ENCODE measurements around the gene GPC5.

GPC5 gene

GRCh38 chr13:91804724-91805123 is 406.3 kb downstream of the GPC5 start:
- H3K4me3 ChIP-seq (ENCODE audit: low read depth, low read length): no peak overlapping the region
- H3K9ac ChIP-seq (ENCODE audit: low read length): no peak overlapping the region
- H3K27ac ChIP-seq (ENCODE audit: low read depth, low read length): no peak overlapping the region
- H3K36me3 ChIP-seq (ENCODE audit: control insufficient read depth, insufficient read depth, low read length): no peaks in the 10 kb centered on the region
- H3K9me3 ChIP-seq (ENCODE audit: control insufficient read depth, insufficient read depth, low read depth, low read length): no peaks in the 10 kb centered on the region
- no peaks in the 10 kb centered on the region for H3K4me1 ChIP-seq (ENCODE audit: control insufficient read depth, insufficient read depth, low read length)
- H3K27me3 ChIP-seq (ENCODE audit: control insufficient read depth, insufficient read depth, low read length): no peaks in the 10 kb centered on the region

GRCh38 chr13:91805605-91806004 is 407.2 kb downstream of the GPC5 start:
- Histone ChIP-seq H3K9me3 (ENCODE audit: control insufficient read depth, insufficient read depth, low read depth, low read length) (no peaks in the 10 kb centered on the region), H3K4me3 (ENCODE audit: low read depth, low read length) (no peak overlapping the region), H3K4me1 (ENCODE audit: control insufficient read depth, insufficient read depth, low read length) (0 out of 2 replicates have a peak, but pooled peaks cover 5% of the 10 kb centered on the region), H3K27me3 (ENCODE audit: control insufficient read depth, insufficient read depth, low read length) (no peaks in the 10 kb centered on the region), H3K9ac (ENCODE audit: low read length) (no peak overlapping the region), H3K36me3 (ENCODE audit: control insufficient read depth, insufficient read depth, low read length) (no peaks in the 10 kb centered on the region), H3K27ac (ENCODE audit: low read depth, low read length) (no peak overlapping the region)

GRCh38 chr13:91809161-91809560 is 410.7 kb downstream of the GPC5 start:
- peaks cover 11% of the 10 kb centered on the region; the same call in 1 of the 2 replicates for H3K4me1 ChIP-seq (ENCODE audit: control insufficient read depth, insufficient read depth, low read length)
- no peak overlapping the region for H3K4me3 ChIP-seq (ENCODE audit: low read depth, low read length)
- no peak overlapping the region for H3K27ac ChIP-seq (ENCODE audit: low read depth, low read length)
- H3K9me3 ChIP-seq (ENCODE audit: control insufficient read depth, insufficient read depth, low read depth, low read length): no peaks in the 10 kb centered on the region
- no peaks in the 10 kb centered on the region for H3K36me3 ChIP-seq (ENCODE audit: control insufficient read depth, insufficient read depth, low read length)
- H3K27me3 ChIP-seq (ENCODE audit: control insufficient read depth, insufficient read depth, low read length): no peaks in the 10 kb centered on the region
- no peak overlapping the region for H3K9ac ChIP-seq (ENCODE audit: low read length)

- Histone ChIP-seq H3K27me3 (ENCODE audit: control insufficient read depth, insufficient read depth, low read length) (no peaks in the 10 kb centered on the region), H3K9me3 (ENCODE audit: control insufficient read depth, insufficient read depth, low read depth, low read length) (no peaks in the 10 kb centered on the region), H3K9ac (ENCODE audit: low read length) (no peak overlapping the region), H3K4me3 (ENCODE audit: low read depth, low read length) (no peak overlapping the region), H3K27ac (ENCODE audit: low read depth, low read length) (no peak overlapping the region), H3K36me3 (ENCODE audit: control insufficient read depth, insufficient read depth, low read length) (no peaks in the 10 kb centered on the region), H3K4me1 (ENCODE audit: control insufficient read depth, insufficient read depth, low read length) (peaks cover 11% of the 10 kb centered on the region; the same call in 1 of the 2 replicates)
These were observed 414.8 kb downstream of the GPC5 start for GRCh38 chr13:91813253-91813652.

GRCh38 chr13:91816263-91816807 is 417.9 kb downstream of the GPC5 start:
- H3K27me3 ChIP-seq (ENCODE audit: control insufficient read depth, insufficient read depth, low read length): no peaks in the 10 kb centered on the region
- H3K4me1 ChIP-seq (ENCODE audit: control insufficient read depth, insufficient read depth, low read length): peaks cover 4% of the 10 kb centered on the region; the same call in 1 of the 2 replicates
- no peaks in the 10 kb centered on the region for H3K9me3 ChIP-seq (ENCODE audit: control insufficient read depth, insufficient read depth, low read depth, low read length)
- no peak overlapping the region for H3K4me3 ChIP-seq (ENCODE audit: low read depth, low read length)
- no peaks in the 10 kb centered on the region for H3K36me3 ChIP-seq (ENCODE audit: control insufficient read depth, insufficient read depth, low read length)
- no peak overlapping the region for H3K9ac ChIP-seq (ENCODE audit: low read length)
- no peak overlapping the region for H3K27ac ChIP-seq (ENCODE audit: low read depth, low read length)

GRCh38 chr13:91817250-91817649 is 418.8 kb downstream of the GPC5 start:
- H3K4me3 ChIP-seq (ENCODE audit: low read depth, low read length): no peak overlapping the region
- no peak overlapping the region for H3K27ac ChIP-seq (ENCODE audit: low read depth, low read length)
- no peak overlapping the region for H3K9ac ChIP-seq (ENCODE audit: low read length)
- H3K27me3 ChIP-seq (ENCODE audit: control insufficient read depth, insufficient read depth, low read length): no peaks in the 10 kb centered on the region
- 0 out of 2 replicates have a peak, but pooled peaks cover 3% of the 10 kb centered on the region for H3K4me1 ChIP-seq (ENCODE audit: control insufficient read depth, insufficient read depth, low read length)
- H3K9me3 ChIP-seq (ENCODE audit: control insufficient read depth, insufficient read depth, low read depth, low read length): no peaks in the 10 kb centered on the region
- no peaks in the 10 kb centered on the region for H3K36me3 ChIP-seq (ENCODE audit: control insufficient read depth, insufficient read depth, low read length)

- no peaks in the 10 kb centered on the region for H3K9me3 ChIP-seq (ENCODE audit: control insufficient read depth, insufficient read depth, low read depth, low read length)
- no peaks in the 10 kb centered on the region for H3K4me1 ChIP-seq (ENCODE audit: control insufficient read depth, insufficient read depth, low read length)
- no peak overlapping the region for H3K9ac ChIP-seq (ENCODE audit: low read length)
- H3K36me3 ChIP-seq (ENCODE audit: control insufficient read depth, insufficient read depth, low read length): no peaks in the 10 kb centered on the region
- H3K27ac ChIP-seq (ENCODE audit: low read depth, low read length): no peak overlapping the region
- no peaks in the 10 kb centered on the region for H3K27me3 ChIP-seq (ENCODE audit: control insufficient read depth, insufficient read depth, low read length)
- no peak overlapping the region for H3K4me3 ChIP-seq (ENCODE audit: low read depth, low read length)
These were observed 426.0 kb downstream of the GPC5 start for GRCh38 chr13:91824416-91824815.

- Histone ChIP-seq H3K27me3 (ENCODE audit: control insufficient read depth, insufficient read depth, low read length) (no peaks in the 10 kb centered on the region), H3K4me1 (ENCODE audit: control insufficient read depth, insufficient read depth, low read length) (no peaks in the 10 kb centered on the region), H3K27ac (ENCODE audit: low read depth, low read length) (no peak overlapping the region), H3K9ac (ENCODE audit: low read length) (no peak overlapping the region), H3K36me3 (ENCODE audit: control insufficient read depth, insufficient read depth, low read length) (no peaks in the 10 kb centered on the region), H3K9me3 (ENCODE audit: control insufficient read depth, insufficient read depth, low read depth, low read length) (no peaks in the 10 kb centered on the region), H3K4me3 (ENCODE audit: low read depth, low read length) (no peak overlapping the region)
These were observed 427.1 kb downstream of the GPC5 start for GRCh38 chr13:91825516-91825915.

- H3K9ac ChIP-seq (ENCODE audit: low read length): no peak overlapping the region
- H3K36me3 ChIP-seq (ENCODE audit: control insufficient read depth, insufficient read depth, low read length): no peaks in the 10 kb centered on the region
- no peak overlapping the region for H3K4me3 ChIP-seq (ENCODE audit: low read depth, low read length)
- H3K9me3 ChIP-seq (ENCODE audit: control insufficient read depth, insufficient read depth, low read depth, low read length): no peaks in the 10 kb centered on the region
- H3K27ac ChIP-seq (ENCODE audit: low read depth, low read length): no peak overlapping the region
- H3K4me1 ChIP-seq (ENCODE audit: control insufficient read depth, insufficient read depth, low read length): no peaks in the 10 kb centered on the region
- no peaks in the 10 kb centered on the region for H3K27me3 ChIP-seq (ENCODE audit: control insufficient read depth, insufficient read depth, low read length)
These were observed 438.1 kb downstream of the GPC5 start for GRCh38 chr13:91836553-91836952.

- Histone ChIP-seq H3K4me3 (ENCODE audit: low read depth, low read length) (no peak overlapping the region), H3K36me3 (ENCODE audit: control insufficient read depth, insufficient read depth, low read length) (no peaks in the 10 kb centered on the region), H3K9me3 (ENCODE audit: control insufficient read depth, insufficient read depth, low read depth, low read length) (no peaks in the 10 kb centered on the region), H3K27ac (ENCODE audit: low read depth, low read length) (no peak overlapping the region), H3K9ac (ENCODE audit: low read length) (no peak overlapping the region), H3K27me3 (ENCODE audit: control insufficient read depth, insufficient read depth, low read length) (no peaks in the 10 kb centered on the region), H3K4me1 (ENCODE audit: control insufficient read depth, insufficient read depth, low read length) (no peaks in the 10 kb centered on the region)
These were observed 447.2 kb downstream of the GPC5 start for GRCh38 chr13:91845612-91846011.

- H3K27ac ChIP-seq (ENCODE audit: low read depth, low read length): no peak overlapping the region
These were observed 465.3 kb downstream of the GPC5 start for GRCh38 chr13:91863699-91864098.

GRCh38 chr13:91868351-91868750 is 469.9 kb downstream of the GPC5 start:
- Histone ChIP-seq H3K9ac (ENCODE audit: low read length) (no peak overlapping the region), H3K27ac (ENCODE audit: low read depth, low read length) (no peak overlapping the region), H3K36me3 (ENCODE audit: control insufficient read depth, insufficient read depth, low read length) (no peaks in the 10 kb centered on the region)

More at GRCh38 chr13:91863699-91864098, 465.3 kb downstream of the GPC5 start:
- Histone ChIP-seq H3K4me3 (ENCODE audit: low read depth, low read length) (no peak overlapping the region), H3K27me3 (ENCODE audit: control insufficient read depth, insufficient read depth, low read length) (no peaks in the 10 kb centered on the region), H3K36me3 (ENCODE audit: control insufficient read depth, insufficient read depth, low read length) (no peaks in the 10 kb centered on the region), H3K9me3 (ENCODE audit: control insufficient read depth, insufficient read depth, low read depth, low read length) (no peaks in the 10 kb centered on the region), H3K4me1 (ENCODE audit: control insufficient read depth, insufficient read depth, low read length) (no peaks in the 10 kb centered on the region), H3K9ac (ENCODE audit: low read length) (no peak overlapping the region)

More at GRCh38 chr13:91868351-91868750, 469.9 kb downstream of the GPC5 start:
- Histone ChIP-seq H3K4me1 (ENCODE audit: control insufficient read depth, insufficient read depth, low read length) (no peaks in the 10 kb centered on the region), H3K9me3 (ENCODE audit: control insufficient read depth, insufficient read depth, low read depth, low read length) (no peaks in the 10 kb centered on the region), H3K27me3 (ENCODE audit: control insufficient read depth, insufficient read depth, low read length) (no peaks in the 10 kb centered on the region), H3K4me3 (ENCODE audit: low read depth, low read length) (no peak overlapping the region)

Measured in HUES6 (cell line).